Measurements from ENCODE around the gene MRPL53. TPM values are rescaled to one million over a fixed set of nuclear protein-coding genes. Genes with fewer than 3 reads are reported as not detected.
A peak's percentile ranks its signal among the peaks of the same experiment; 100 is the strongest.

Gene MRPL53
- total and polyA plus RNA-seq, 2 of the 13 experiments (the other 11 are each of a cell fraction or from before 2014, with no cell fraction given): 34.3 to 51.9 TPM

GRCh38 chr2:74454654-74455511, 17.6 kb downstream of the MRPL53 start, which contains the start of gene INO80B (continued):
- TF ChIP-seq FOXK1 (CRISPR knock-in tag; IDR thresholded peaks at IDR 0.05; ENCODE audit: borderline replicate concordance, low read depth): peak; percentile 98
- TF ChIP-seq CREB1 (IDR thresholded peaks at IDR 0.05): peak; percentile 82
- peak; percentile 95 for TF ChIP-seq CREB1 (CRISPR knock-in tag; IDR thresholded peaks at IDR 0.05)
- TF ChIP-seq ZBTB37 (CRISPR knock-in tag; IDR thresholded peaks at IDR 0.05): no peak; the same call in 1 of the 2 replicates
- TF ChIP-seq CEBPB (IDR thresholded peaks at IDR 0.05; ENCODE audit: borderline replicate concordance, low read depth, low read length): peak; percentile 23; the same call in 1 of the 2 replicates
- peak; percentile 62 for TF ChIP-seq DR1 (CRISPR knock-in tag; IDR thresholded peaks at IDR 0.05)
- peak; percentile 95 for TF ChIP-seq ELF3 (CRISPR knock-in tag; IDR thresholded peaks at IDR 0.05)
- peak; percentile 26; the same call in 1 of the 2 replicates for TF ChIP-seq ZNF766 (CRISPR knock-in tag; IDR thresholded peaks at IDR 0.05; ENCODE audit: borderline replicate concordance)
- TF ChIP-seq GATA4 (IDR thresholded peaks at IDR 0.05; ENCODE audit: borderline replicate concordance, low read depth): no peak; the same call in 1 of the 2 replicates
- no peak for TF ChIP-seq ATAD3A (CRISPR knock-in tag; IDR thresholded peaks at IDR 0.05)
- no peak for TF ChIP-seq ZNF577 (CRISPR knock-in tag; IDR thresholded peaks at IDR 0.05; ENCODE audit: borderline replicate concordance, low read depth)
- no peak for TF ChIP-seq ZFP37 (CRISPR knock-in tag; IDR thresholded peaks at IDR 0.05; ENCODE audit: borderline replicate concordance)
- TF ChIP-seq ATF2 (CRISPR knock-in tag; IDR thresholded peaks at IDR 0.05): peak; percentile 97
- TF ChIP-seq ZNF33A (CRISPR knock-in tag; IDR thresholded peaks at IDR 0.05; ENCODE audit: borderline replicate concordance): no peak
- TF ChIP-seq ZGPAT (CRISPR knock-in tag; IDR thresholded peaks at IDR 0.05): peak; percentile 99
- no peak for TF ChIP-seq TEAD2 (CRISPR knock-in tag; IDR thresholded peaks at IDR 0.05)
- peak; percentile 62; the same call in 1 of the 2 replicates for TF ChIP-seq ZNF121 (CRISPR knock-in tag; IDR thresholded peaks at IDR 0.05)
- TF ChIP-seq NCOA2 (CRISPR knock-in tag; IDR thresholded peaks at IDR 0.05): peak; percentile 67
- TF ChIP-seq ZNF841 (CRISPR knock-in tag; IDR thresholded peaks at IDR 0.05; ENCODE audit: borderline replicate concordance): 0 out of 2 replicates have a peak, but pooled peaks have one; percentile 45
- TF ChIP-seq BCL3 (CRISPR knock-in tag; IDR thresholded peaks at IDR 0.05): peak; percentile 88
- peak; percentile 93 for TF ChIP-seq RFX1 (IDR thresholded peaks at IDR 0.05)
- TF ChIP-seq CBX5 (CRISPR knock-in tag; IDR thresholded peaks at IDR 0.05; ENCODE audit: borderline replicate concordance): peak; percentile 99

Data from HepG2 (cell line).